HG02623 (cell line): ENCODE results near the gene DNAJC25.
"Not testable (repeated sequence)": the region's sequence is repeated elsewhere in the genome, so short reads cannot be mapped to it uniquely, and the experiment has no call there.

ENCODE experiments used
- ATAC-seq: cut with Tn5 transposase; IDR thresholded peaks from one replicate; pipeline ENCODE4 v1.9.1; 2021; ENCODE audit warnings: moderate library complexity; ENCODE audit not compliant: unreplicated experiment

DNAJC25 gene

DNA sequence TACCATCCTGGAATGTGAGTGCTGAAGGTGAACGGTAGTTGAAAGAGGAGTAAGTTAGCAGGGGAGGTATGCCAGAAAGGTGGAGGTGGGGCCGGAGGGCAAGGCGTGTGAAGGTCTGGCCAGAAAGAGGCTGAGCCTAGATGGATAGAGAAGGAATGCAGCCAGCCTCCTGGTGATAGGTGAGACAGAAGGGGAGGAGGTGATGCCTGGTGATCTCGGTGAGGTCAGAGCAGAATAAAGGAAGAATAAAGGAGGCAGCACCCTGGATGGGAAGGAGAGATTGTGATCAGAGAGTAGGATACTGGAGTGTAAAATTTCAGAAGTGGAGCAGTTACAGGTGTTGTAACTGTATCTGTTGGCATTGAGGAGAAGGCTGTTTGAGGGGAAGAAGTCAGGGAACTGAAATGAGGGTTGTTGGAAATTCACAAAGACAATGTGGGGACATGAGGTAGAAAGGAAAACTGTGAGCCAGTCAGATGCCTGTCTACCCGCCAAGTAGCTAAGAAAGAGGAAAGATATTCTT, 32.2 kb downstream of the DNAJC25 start:
- ATAC-seq, result no peak

DNA sequence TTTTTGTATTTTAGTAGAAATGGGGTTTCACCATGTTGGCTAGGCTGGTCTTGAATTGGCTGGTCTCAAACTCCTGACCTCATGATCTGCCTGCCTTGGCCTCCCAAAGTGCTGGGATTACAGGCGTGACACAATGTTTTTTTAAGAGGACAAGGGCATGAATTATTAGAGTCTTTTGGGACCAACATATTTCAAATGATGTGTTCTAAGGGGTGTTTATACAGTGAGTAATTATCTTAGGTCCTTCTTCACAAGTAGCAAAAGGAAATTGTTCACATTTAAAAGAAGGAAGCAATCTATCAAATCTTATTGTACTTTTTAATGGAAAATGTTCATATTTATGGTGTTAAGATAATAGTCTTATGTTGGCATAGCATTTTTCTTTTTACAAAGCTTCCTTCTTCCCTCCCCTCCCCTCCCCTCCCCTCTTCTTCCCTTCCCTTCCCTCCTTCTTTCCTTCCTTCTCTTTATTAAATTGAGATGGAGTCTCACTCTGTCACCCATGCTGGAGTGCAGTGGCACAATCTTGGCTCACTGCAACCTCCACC, 37.0 kb downstream of the DNAJC25 start:
- ATAC-seq, result no peak

DNA sequence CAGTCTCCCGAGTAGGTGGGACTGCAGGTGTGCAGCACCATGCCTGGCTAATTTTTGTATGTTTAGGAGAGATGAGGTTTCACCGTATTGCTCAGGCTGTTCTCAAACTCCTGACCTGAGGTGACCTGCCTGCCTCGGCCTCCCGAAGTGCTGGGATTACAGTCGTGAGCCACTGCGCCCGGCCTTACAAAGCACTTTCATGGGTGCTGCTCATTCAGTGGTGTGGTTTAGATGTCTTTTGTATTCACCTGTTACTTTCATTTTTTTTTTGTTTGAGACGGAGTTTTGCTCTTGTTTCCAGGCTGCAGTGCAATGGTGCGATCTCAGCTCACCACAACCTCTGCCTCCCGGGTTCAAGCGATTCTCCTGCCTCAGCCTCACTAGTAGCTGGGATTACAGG, 37.5 kb downstream of the DNAJC25 start:
- not testable (repeated sequence) for ATAC-seq

DNA sequence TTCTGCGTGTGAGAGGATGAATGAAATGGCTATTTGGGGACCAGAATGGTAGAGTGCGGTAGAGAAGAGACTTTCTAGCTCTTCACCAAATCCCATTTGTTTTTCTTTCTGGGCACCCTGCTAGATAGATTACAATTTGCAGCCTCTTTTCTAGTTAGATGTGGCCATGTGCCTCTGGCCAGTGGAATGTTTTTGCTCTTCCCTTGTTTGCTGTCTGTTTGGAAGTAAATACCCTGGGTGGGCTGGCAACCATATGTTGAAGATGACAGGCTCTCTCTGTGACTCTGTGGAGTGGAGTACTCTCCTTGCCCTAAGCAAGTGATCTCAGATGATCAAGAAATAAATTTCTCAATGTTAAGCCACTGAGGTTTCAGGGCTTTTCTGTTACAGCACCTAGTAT, 43.2 kb downstream of the DNAJC25 start:
- ATAC-seq, result no peak

DNA sequence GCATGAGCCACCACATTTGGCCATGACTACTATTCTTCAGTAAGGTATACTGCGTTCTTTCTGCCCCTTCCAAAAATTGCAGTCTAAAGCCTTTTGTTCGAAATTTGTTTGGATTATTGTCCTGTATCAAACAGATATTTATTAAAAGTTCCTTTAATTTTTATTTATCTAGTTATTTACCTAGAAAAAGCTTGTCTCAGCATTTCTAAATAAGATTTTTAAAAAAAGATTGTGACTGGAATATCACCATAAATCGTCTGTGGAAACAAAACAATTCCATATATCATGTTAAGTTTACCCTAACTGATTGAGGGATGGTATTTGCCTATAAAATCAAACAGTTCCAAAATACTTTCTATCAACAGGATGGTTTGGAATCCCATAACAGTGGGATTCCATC, 45.0 kb downstream of the DNAJC25 start:
- ATAC-seq, result no peak

DNA sequence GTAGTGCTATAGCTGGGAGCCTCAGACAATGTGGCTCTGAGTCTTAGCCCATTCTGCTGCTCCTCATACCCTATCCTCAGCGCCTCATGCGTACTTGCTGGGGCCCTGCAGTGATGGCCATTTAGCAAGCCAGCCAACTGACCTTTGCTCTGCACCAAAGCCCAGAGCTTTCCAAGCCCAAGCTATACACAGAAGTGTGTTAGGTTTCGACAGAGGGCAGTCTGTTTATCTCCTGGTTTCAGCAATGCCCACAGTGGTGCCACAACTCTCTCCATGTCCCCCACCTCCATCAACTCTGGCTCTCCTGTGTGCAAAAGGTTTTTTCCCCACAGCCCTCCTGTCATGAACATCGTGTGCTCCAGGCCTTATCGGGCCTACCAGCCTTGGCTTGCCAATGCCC, 47.2 kb downstream of the DNAJC25 start:
- no peak for ATAC-seq

DNA sequence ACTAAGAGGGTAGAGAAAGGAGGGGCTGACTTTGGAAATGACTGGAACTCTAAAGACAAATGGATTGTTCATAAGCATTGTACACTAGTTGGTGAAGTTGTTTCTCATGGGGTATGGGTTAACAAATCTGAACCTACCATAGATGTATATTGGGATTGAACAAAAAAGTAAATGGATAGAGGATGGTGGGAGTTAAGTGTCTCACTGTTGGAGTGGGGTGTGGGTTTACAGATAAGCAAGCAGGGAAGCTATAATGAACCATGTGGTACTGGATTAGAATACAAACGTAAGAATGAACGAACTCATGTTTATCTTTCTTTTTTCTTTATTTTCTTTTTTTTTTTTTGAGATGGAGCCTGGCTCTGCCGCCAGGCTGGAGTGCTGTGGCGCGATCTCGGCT, 48.1 kb downstream of the DNAJC25 start:
- no peak for ATAC-seq

DNA sequence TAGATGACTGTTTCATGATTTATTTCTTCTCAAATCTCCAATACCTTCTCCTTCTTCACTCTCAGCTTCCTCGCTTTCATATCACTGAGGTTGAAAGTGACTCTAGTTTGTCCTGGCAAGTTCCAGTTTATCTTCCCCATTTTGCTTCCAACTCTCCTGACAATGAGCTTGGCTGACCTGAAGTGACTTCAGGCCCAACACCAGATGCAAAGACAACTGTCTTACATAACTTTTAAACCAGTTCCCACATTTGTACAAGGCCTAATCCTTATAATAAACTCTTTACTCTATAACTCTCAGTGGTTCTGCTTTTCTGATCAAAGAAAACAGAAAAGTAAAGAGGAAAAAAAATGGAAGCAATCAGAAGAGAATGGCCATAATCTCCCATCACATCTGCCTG, 52.3 kb downstream of the DNAJC25 start:
- no peak for ATAC-seq

DNA sequence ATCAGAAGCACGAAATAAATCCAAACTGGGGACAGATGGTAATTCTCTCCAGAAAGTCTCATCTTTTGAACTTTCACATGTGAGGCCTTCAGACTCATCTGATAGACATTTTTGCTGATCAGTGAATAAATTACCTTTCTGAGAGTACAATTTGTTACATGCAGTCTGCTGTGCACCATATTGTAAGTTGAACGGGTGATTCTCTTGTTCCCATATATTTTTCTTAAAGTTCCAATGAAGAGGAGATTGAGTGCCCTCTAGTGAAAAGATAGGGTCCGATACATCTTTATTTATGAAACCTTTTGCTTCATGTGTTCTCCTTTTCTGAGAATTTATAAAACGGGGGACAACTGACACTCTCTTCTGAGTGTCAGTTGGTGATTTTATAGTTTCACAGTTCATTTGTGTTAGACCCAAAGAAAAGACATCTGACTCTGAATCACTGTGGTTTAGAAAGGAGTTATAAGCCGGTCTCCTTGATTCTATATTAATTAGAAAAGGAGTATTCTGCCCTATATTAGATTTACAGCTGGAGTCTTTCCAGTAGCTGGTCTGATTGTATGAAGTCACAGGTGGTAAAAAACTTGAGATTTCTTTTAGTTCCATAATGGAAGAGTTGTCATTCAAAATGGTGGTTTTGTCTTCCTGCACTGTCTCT, 60.7 kb downstream of the DNAJC25 start:
- no peak for ATAC-seq

DNA sequence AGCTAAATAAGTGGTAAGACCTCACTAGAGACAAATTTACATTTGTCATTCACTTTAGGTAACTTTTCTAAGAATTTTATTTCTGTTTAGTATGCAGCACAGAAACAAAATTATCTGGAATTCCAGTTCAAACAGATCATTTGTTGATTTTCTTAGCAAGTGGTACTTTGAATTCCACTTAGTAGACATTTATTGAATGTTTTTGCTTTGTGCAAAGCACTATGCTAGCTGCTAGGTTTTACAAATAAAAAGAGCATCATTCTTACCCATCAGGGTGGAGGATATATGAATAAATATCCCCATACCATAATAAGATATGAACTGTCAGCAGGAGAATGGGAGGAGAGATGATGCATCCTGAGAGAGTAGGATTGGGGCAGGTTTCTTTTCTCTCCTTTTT, 65.7 kb downstream of the DNAJC25 start:
- no peak for ATAC-seq

DNA sequence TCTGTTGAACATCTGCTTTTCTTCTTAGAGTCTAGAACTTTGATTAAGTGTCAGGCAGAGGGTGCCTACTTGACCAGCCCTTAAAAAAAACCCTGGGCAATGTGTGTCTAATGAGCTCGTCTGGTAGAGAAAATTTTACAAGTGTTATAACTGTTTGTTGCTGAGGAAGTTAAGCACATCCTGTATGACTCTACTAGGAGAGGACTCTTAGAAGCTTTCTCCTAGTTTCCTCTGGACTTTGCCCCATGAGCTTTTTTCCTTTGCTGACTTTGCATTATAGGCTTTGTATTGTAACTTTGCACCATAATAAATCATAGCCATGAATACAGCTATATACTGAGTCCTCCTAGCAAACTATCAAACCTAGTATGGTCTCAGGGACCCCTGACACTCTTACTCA, 69.6 kb downstream of the DNAJC25 start:
- no peak for ATAC-seq
